Panc1 (cell line): ENCODE results near the gene PSMA6. TPM values are rescaled to one million over a fixed set of nuclear protein-coding genes. Genes with fewer than 3 reads are reported as not detected.

Experiments
- ATAC-seq: fragments of 200-7000 bp; cut with Tn5 transposase; 2 replicates; pipeline ENCODE4 v1.9.1; 2020; ENCODE audit warnings: mild to moderate bottlenecking, moderate library complexity
- BruUV-seq: library from RNA; stranded (reverse); fragments of 400-500 nt; replicated peaks from 2 replicates; lab custom pipeline; 2021; lab: Mats Ljungman, UMichigan
- CTCF ChIA-PET: fragments of 300-600 bp; sonication (Branson Sonifier 250); formaldehyde crosslinking; loops from one replicate; lab custom pipeline; 2022; ENCODE audit warnings: antibody characterized with exemption; lab: Charles Lee
- POLR2A ChIA-PET: fragments of 300-600 bp; sonication (Branson Sonifier 250); formaldehyde crosslinking; loops from one replicate; lab custom pipeline; 2022; ENCODE audit warnings: antibody characterized with exemption; lab: Charles Lee
- DNase-seq: peaks from one replicate; pipeline ENCODE4 v3.0.0-alpha.2; 2010; ENCODE audit warnings: low read depth, low spot score
- H3K27ac ChIP-seq: 2 replicates; pipeline ENCODE4 v1.5.1; 2011; ENCODE audit warnings: mild to moderate bottlenecking, low read length, inconsistent platforms
- H3K27me3 ChIP-seq: fragments of 200-500 bp; sonication (Bioruptor generic); 2 replicates; pipeline ENCODE4 v1.6.0; 2014; ENCODE audit warnings: low read length, inconsistent platforms; ENCODE audit not compliant: control insufficient read depth, insufficient read depth
- H3K36me3 ChIP-seq: fragments of 200-500 bp; sonication (Bioruptor generic); 2 replicates; pipeline ENCODE4 v1.5.1; 2014; ENCODE audit warnings: inconsistent platforms, mild to moderate bottlenecking, low read length, moderate library complexity; ENCODE audit not compliant: control insufficient read depth, insufficient read depth
- H3K4me1 ChIP-seq: 2 replicates; pipeline ENCODE4 v1.5.1; 2011; ENCODE audit warnings: inconsistent platforms, mild to moderate bottlenecking, low read length, moderate library complexity; ENCODE audit not compliant: control insufficient read depth, insufficient read depth
- H3K4me3 ChIP-seq, 2 experiments: 2 replicates each; pipeline ENCODE4 v1.5.1; 2011 to 2012; ENCODE audit warnings: low read depth in 2 of 2, low read length in 2 of 2, mild to moderate bottlenecking in 2 of 2, inconsistent platforms in 1 of 2, moderate library complexity in 1 of 2
- H3K9me3 ChIP-seq: fragments of 200-500 bp; sonication (Bioruptor generic); 2 replicates; pipeline ENCODE4 v1.5.1; 2014; ENCODE audit warnings: low read depth, mild to moderate bottlenecking, inconsistent platforms, low read length, moderate library complexity; ENCODE audit not compliant: control insufficient read depth, insufficient read depth
- POLR2AphosphoS5 ChIP-seq: IDR thresholded peaks from 2 replicates; pipeline ENCODE4 v1.6.1; 2012; ENCODE audit warnings: mild to moderate bottlenecking, low read depth, low read length, moderate library complexity
- SIN3A ChIP-seq: IDR thresholded peaks from 2 replicates; pipeline ENCODE4 v1.6.1; 2012; ENCODE audit warnings: low read depth, mild to moderate bottlenecking, low read length, moderate library complexity, borderline replicate concordance; ENCODE audit not compliant: insufficient read depth
- TCF7L2 ChIP-seq: IDR thresholded peaks from 2 replicates; pipeline ENCODE4 v1.6.1; 2011; ENCODE audit warnings: mild to moderate bottlenecking, low read depth, low read length, inconsistent platforms
- in situ Hi-C: cut with HindIII; loops from 2 replicates; pipeline ENCODE4 v1.10.0; 2016; ENCODE audit warnings: low sequenced_read_pairs, low pct_unique_long_range_greater_than_20kb
- intact Hi-C: fragments of 100-400 bp; cut with micrococcal nuclease; formaldehyde crosslinking; loops from one replicate; pipeline ENCODE4 v1.10.0; 2022; ENCODE audit not compliant: unreplicated experiment
- total RNA-seq: library from RNA; stranded (reverse); gene quantifications from one replicate; pipeline ENCODE4 v1.2.1, GENCODE V29; 2021; ENCODE audit not compliant: unreplicated experiment
- TF ChIP-seq, protein P1 (sequence below), 2 experiments: IDR thresholded peaks; 2 replicates each; pipeline ENCODE4 v1.6.1; 2011 to 2012; ENCODE audit warnings: low read depth in 2 of 2, control low read depth in 1 of 2, low read length in 1 of 2, mild to moderate bottlenecking in 1 of 2, moderate library complexity in 1 of 2; ENCODE audit not compliant: insufficient read depth in 1 of 2
- TF ChIP-seq, protein P2 (sequence below): fragments of 450-650 bp; IDR thresholded peaks from 2 replicates; pipeline ENCODE4 v1.5.1; 2017; ENCODE audit warnings: mild to moderate bottlenecking

PSMA6 gene
- total RNA-seq, 1 experiment from 2014 or later, result 197 TPM

DNA sequence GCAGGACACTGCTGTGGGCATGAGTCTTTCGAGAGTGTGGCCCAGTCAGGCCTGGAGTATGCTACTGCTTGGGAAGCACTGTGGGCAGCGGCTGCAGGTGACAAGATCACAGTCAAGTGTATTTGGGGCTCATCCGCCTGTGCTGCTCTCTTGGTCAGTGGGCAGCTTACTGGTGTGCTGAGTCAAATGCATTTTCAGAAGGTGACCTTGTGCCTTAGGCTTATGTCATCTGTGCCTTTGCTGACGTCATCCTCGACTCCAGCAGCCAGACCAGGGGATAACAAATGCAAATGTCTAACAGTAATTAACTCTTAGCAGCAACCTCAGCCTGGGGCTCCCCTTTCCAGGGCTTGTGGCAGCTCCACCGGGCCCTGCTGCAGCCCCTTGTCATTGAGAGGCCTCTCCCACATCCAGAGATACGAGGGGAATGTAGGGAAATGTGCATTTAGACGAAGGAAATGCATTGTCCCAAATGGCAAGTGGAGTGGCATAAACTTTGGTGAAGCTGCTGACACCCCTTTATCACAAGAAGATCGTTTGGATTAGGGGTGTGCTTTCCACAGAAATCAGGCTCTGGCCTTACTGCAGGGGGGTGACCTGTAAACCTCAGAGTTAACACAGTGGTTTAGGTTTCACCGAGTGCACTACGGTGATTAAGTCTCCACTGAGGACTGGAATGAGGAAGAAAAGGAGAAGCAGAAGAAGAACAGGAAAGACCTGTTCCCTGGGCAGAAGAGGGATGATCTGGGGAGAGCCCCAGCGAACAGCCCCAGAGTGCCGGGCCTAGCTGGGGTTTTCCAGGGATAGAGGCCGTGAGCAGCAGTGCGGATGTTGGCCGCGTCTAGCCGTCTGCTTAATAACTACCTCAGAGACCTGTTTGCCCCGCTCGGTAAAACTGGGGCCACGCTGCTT lies 39.7 kb downstream of the PSMA6 start:
- in situ Hi-C loops, result no loop called here
- Histone ChIP-seq H3K27me3 (no peaks in the 10 kb centered on the region), H3K4me1 (peaks cover 43% of the 10 kb centered on the region), H3K27ac (peak overlapping the region; percentile 75; the same call in 1 of the 2 replicates), H3K9me3 (no peaks in the 10 kb centered on the region), H3K4me3 (no peak overlapping the region), H3K36me3 (no peaks in the 10 kb centered on the region)
- no TSS peak for BruUV-seq
- TF ChIP-seq, protein P1, sequence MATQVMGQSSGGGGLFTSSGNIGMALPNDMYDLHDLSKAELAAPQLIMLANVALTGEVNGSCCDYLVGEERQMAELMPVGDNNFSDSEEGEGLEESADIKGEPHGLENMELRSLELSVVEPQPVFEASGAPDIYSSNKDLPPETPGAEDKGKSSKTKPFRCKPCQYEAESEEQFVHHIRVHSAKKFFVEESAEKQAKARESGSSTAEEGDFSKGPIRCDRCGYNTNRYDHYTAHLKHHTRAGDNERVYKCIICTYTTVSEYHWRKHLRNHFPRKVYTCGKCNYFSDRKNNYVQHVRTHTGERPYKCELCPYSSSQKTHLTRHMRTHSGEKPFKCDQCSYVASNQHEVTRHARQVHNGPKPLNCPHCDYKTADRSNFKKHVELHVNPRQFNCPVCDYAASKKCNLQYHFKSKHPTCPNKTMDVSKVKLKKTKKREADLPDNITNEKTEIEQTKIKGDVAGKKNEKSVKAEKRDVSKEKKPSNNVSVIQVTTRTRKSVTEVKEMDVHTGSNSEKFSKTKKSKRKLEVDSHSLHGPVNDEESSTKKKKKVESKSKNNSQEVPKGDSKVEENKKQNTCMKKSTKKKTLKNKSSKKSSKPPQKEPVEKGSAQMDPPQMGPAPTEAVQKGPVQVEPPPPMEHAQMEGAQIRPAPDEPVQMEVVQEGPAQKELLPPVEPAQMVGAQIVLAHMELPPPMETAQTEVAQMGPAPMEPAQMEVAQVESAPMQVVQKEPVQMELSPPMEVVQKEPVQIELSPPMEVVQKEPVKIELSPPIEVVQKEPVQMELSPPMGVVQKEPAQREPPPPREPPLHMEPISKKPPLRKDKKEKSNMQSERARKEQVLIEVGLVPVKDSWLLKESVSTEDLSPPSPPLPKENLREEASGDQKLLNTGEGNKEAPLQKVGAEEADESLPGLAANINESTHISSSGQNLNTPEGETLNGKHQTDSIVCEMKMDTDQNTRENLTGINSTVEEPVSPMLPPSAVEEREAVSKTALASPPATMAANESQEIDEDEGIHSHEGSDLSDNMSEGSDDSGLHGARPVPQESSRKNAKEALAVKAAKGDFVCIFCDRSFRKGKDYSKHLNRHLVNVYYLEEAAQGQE (IDR thresholded peaks at IDR 0.05; ENCODE audit: insufficient read depth in 1 of 2, low read depth in 2 of 2, low read length in 1 of 2), result no peak
- TF ChIP-seq SIN3A, result no peak
- no peak for TF ChIP-seq TCF7L2
- no peak for TF ChIP-seq POLR2AphosphoS5
- TF ChIP-seq, protein P2, sequence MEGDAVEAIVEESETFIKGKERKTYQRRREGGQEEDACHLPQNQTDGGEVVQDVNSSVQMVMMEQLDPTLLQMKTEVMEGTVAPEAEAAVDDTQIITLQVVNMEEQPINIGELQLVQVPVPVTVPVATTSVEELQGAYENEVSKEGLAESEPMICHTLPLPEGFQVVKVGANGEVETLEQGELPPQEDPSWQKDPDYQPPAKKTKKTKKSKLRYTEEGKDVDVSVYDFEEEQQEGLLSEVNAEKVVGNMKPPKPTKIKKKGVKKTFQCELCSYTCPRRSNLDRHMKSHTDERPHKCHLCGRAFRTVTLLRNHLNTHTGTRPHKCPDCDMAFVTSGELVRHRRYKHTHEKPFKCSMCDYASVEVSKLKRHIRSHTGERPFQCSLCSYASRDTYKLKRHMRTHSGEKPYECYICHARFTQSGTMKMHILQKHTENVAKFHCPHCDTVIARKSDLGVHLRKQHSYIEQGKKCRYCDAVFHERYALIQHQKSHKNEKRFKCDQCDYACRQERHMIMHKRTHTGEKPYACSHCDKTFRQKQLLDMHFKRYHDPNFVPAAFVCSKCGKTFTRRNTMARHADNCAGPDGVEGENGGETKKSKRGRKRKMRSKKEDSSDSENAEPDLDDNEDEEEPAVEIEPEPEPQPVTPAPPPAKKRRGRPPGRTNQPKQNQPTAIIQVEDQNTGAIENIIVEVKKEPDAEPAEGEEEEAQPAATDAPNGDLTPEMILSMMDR, result no peak
- DNase-seq (no peak), ATAC-seq (no peak)
- intact Hi-C loops, result no loop called here
- CTCF ChIA-PET, result no interaction called here
- POLR2A ChIA-PET, result interaction anchor here (0.7 kb wide), 1 partner anchor 67 kb away, joined by 3 read pairs; no protein-coding TSS in a partner anchor

DNA sequence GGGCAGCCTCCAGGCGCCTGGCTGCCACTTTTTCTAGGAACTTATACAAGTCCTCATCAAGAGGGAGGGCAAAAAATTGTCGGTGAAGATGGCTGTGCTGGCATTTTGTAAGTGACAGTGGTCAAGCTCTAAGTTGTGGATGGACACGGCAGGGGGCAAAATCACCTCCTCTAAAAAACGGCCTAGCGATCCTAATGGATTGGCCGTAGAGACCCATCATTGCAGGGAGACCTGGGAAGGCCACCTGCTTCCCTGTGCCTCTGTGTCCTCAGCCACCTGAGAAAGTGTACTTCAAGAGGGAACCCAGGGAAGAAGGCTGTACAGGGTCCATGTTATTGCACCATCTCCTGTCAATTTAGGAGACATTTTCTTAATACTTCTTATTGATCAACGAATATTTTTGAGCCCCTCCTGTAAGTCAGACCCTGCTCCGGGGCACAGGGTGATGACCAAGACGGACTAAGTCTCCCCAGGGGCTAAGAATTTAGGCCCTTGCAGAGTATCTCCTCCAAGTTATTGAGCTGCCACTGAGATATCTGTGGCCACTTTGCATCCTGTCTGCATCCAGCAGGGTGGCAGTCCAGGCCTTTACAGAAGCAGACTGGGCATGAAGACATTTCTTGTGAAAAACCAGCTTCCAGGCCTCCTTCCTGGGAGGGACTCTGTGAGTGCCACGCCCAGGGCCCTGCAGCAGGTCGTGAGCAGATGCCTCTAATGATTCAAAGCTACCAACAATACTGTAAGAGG lies 40.5 kb downstream of the PSMA6 start:
- no peaks in the 10 kb centered on the region for H3K36me3 ChIP-seq
- peak overlapping the region; percentile 75 for H3K27ac ChIP-seq
- ATAC-seq, result no peak
- POLR2A ChIA-PET, result interaction anchor here (0.7 kb wide), 1 partner anchor 67 kb away, joined by 3 read pairs; no protein-coding TSS in a partner anchor
- no TSS peak for BruUV-seq
- H3K27me3 ChIP-seq, result no peaks in the 10 kb centered on the region
- intact Hi-C loops (no loop called here), in situ Hi-C loops (no loop called here)
- no peak for DNase-seq
- H3K4me1 ChIP-seq, result peaks cover 51% of the 10 kb centered on the region
- CTCF ChIA-PET, result interaction anchor here (0.5 kb wide), 1 partner anchor 85 kb away, joined by 5 read pairs; no protein-coding TSS in a partner anchor
- TF ChIP-seq SIN3A, result no peak
- no peak for TF ChIP-seq POLR2AphosphoS5
- TF ChIP-seq, protein P2, result no peak
- TF ChIP-seq TCF7L2, result no peak
- TF ChIP-seq, protein P1 (IDR thresholded peaks at IDR 0.05; ENCODE audit: insufficient read depth in 1 of 2, low read depth in 2 of 2, low read length in 1 of 2), result no peak
- no peak overlapping the region for H3K4me3 ChIP-seq
- H3K9me3 ChIP-seq, result no peaks in the 10 kb centered on the region
